GDM1 (cell line): ENCODE results near the gene KCNIP1.

ENCODE experiments used
- DNase-seq: peaks from one replicate; lab custom pipeline; 2025; lab: John Stamatoyannopoulos, UW

The KCNIP1 gene

DNA sequence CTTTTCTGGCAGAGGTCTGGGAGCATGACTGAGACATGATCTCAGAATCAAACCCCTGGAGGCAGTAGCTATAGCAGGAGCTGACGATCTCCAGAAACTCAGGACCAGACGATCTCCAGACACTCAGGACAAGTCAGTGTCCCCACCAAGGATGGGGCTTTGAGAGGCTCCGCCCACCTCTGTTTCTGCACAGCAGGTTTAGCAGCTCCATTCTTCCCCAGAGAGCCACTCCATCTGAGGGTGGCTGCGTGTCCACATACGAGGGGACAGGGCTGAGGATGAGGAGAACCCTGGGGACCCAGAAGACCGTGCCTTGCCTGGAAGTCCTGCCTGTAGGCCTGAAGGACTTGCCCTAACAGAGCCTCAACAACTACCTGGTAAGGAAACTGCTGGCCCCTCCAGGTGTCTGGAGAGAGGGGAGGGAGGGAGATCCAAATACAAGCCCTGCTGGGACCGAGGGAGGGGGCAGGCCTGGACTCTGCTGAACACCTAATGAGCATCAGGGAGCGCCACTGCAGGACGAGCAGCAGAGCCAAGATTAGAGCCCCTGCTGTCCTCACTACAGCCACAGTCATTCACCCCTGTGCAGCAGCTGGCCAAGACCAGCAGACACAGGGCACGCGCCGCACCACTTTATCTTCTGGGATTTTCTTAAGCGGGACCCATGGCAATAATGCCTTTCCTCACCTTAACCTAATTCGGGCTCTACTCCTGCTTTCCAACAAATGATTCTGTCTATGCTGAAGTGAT lies 279.9 kb downstream of the KCNIP1 start, which contains the start of gene GABRP:
GABRP (plus strand) TSS at position 228 of the 750 bp plus-strand sequence. CDS start 4,891 bp downstream, outside the sequence.
- no peak for DNase-seq

DNA sequence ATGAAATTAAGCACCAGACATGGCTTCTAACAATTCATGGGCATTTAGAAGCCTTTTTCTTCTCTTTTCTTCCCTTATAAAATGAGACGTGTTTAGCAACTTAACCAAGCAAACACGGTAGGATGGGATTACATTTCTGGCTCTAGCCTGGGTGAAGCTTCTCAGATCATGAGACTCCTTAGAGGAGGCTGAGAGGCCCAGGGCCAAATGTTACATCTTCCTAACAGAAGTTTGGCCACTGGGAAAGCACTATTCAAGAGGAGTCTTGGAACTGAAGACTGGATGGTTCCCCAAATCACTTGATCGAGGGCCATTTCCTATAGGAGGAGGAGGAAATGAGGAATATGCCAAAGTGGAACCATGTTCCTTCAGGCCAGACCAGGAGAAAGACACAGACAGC lies 281.6 kb downstream of the KCNIP1 start:
- no peak for DNase-seq
